HEK293 (cell line): ENCODE data around the gene PIM2.

Experiments used
- CTCF ChIA-PET: fragments of 350-600 bp; formaldehyde crosslinking; extraction: SDS; loops from one replicate; lab custom pipeline; 2021; ENCODE audit warnings: antibody characterized with exemption; lab: Yijun Ruan, JAX
- POLR2A ChIA-PET: fragments of 300-600 bp; formaldehyde crosslinking; extraction: SDS; loops from one replicate; lab custom pipeline; 2020; ENCODE audit warnings: antibody characterized with exemption, inconsistent platforms; lab: Yijun Ruan, JAX
- H3K27ac ChIP-seq: fragments of 200-500 bp; sonication (Bioruptor generic); 2 replicates; pipeline ENCODE4 v1.5.1; 2014; ENCODE audit warnings: low read depth, low read length, control low read depth, inconsistent platforms; ENCODE audit errors: extremely low read depth
- H3K36me3 ChIP-seq, 2 experiments: fragments of 200-500 bp in 1 of 2; sonication (Bioruptor generic) in 1 of 2; 1 replicate in 1 of 2; 2 replicates in 1 of 2; pipeline ENCODE4 v1.5.1; 2014 to 2017; ENCODE audit warnings: inconsistent platforms in 2 of 2, low read length in 2 of 2; ENCODE audit not compliant: control insufficient read depth in 2 of 2, insufficient read depth in 1 of 2
- H3K4me1 ChIP-seq: fragments of 200-500 bp; sonication (Bioruptor generic); 2 replicates; pipeline ENCODE4 v1.5.1; 2014; ENCODE audit warnings: mild to moderate bottlenecking, low read length, inconsistent platforms; ENCODE audit not compliant: control insufficient read depth, insufficient read depth
- H3K4me3 ChIP-seq: 2 replicates; pipeline ENCODE4 v1.5.1; 2011; ENCODE audit warnings: low read depth, mild to moderate bottlenecking, control low read depth, low read length, moderate library complexity
- H3K9me3 ChIP-seq: fragments of 200-500 bp; sonication (Bioruptor generic); 2 replicates; pipeline ENCODE4 v1.5.1; 2014; ENCODE audit warnings: low read depth, low read length, inconsistent platforms; ENCODE audit not compliant: control insufficient read depth, insufficient read depth
- BCL11B ChIP-seq: fragments of 450-650 bp; formaldehyde crosslinking; IDR thresholded peaks from 2 replicates; pipeline ENCODE4 v1.5.1; 2016; ENCODE audit warnings: low read depth, missing biosample characterization, missing genetic modification characterization
- YY1 ChIP-seq: fragments of 450-650 bp; formaldehyde crosslinking; IDR thresholded peaks from 2 replicates; pipeline ENCODE4 v1.5.1; 2018; ENCODE audit warnings: missing biosample characterization, missing genetic modification characterization
- ZBTB20 ChIP-seq: fragments of 450-650 bp; formaldehyde crosslinking; IDR thresholded peaks from 2 replicates; pipeline ENCODE4 v1.5.1; 2016; ENCODE audit warnings: missing biosample characterization, missing genetic modification characterization
- ZEB2 ChIP-seq: fragments of 450-650 bp; formaldehyde crosslinking; IDR thresholded peaks from 2 replicates; pipeline ENCODE4 v1.5.1; 2016; ENCODE audit warnings: missing biosample characterization, missing genetic modification characterization
- ZNF10 ChIP-seq: fragments of 450-650 bp; formaldehyde crosslinking; IDR thresholded peaks from 2 replicates; pipeline ENCODE4 v1.5.1; 2017; ENCODE audit warnings: missing biosample characterization, missing genetic modification characterization
- ZNF214 ChIP-seq: fragments of 450-650 bp; formaldehyde crosslinking; IDR thresholded peaks from 2 replicates; pipeline ENCODE4 v1.5.1; 2017; ENCODE audit warnings: missing biosample characterization, mild to moderate bottlenecking, missing genetic modification characterization, borderline replicate concordance
- ZNF280C ChIP-seq: fragments of 450-650 bp; formaldehyde crosslinking; IDR thresholded peaks from 2 replicates; pipeline ENCODE4 v1.5.1; 2016; ENCODE audit warnings: missing biosample characterization, missing genetic modification characterization
- ZNF449 ChIP-seq: fragments of 450-650 bp; formaldehyde crosslinking; IDR thresholded peaks from 2 replicates; pipeline ENCODE4 v1.5.1; 2017; ENCODE audit warnings: missing biosample characterization, mild to moderate bottlenecking, missing genetic modification characterization, moderate library complexity
- ZNF473 ChIP-seq: fragments of 450-650 bp; formaldehyde crosslinking; IDR thresholded peaks from 2 replicates; pipeline ENCODE4 v1.5.1; 2017; ENCODE audit warnings: missing biosample characterization, missing genetic modification characterization
- ZNF510 ChIP-seq: fragments of 450-650 bp; formaldehyde crosslinking; IDR thresholded peaks from 2 replicates; pipeline ENCODE4 v1.5.1; 2018; ENCODE audit warnings: mild to moderate bottlenecking, missing genetic modification characterization, missing biosample characterization; ENCODE audit not compliant: insufficient replicate concordance
- ZNF514 ChIP-seq: fragments of 450-650 bp; formaldehyde crosslinking; IDR thresholded peaks from 2 replicates; pipeline ENCODE4 v1.5.1; 2016; ENCODE audit warnings: missing biosample characterization, missing genetic modification characterization
- ZNF544 ChIP-seq: fragments of 450-650 bp; formaldehyde crosslinking; IDR thresholded peaks from 2 replicates; pipeline ENCODE4 v1.5.0; 2017; ENCODE audit warnings: missing biosample characterization, missing genetic modification characterization
- ZNF629 ChIP-seq: fragments of 450-650 bp; formaldehyde crosslinking; IDR thresholded peaks from 2 replicates; pipeline ENCODE4 v1.5.1; 2017; ENCODE audit warnings: missing biosample characterization, missing genetic modification characterization
- ZNF654 ChIP-seq: fragments of 450-650 bp; formaldehyde crosslinking; IDR thresholded peaks from 2 replicates; pipeline ENCODE4 v1.5.1; 2016; ENCODE audit warnings: low read depth, missing biosample characterization, missing genetic modification characterization
- ZNF677 ChIP-seq: fragments of 450-650 bp; IDR thresholded peaks from 2 replicates; pipeline ENCODE4 v1.5.0; 2018; ENCODE audit warnings: missing biosample characterization, mild to moderate bottlenecking, missing genetic modification characterization, moderate library complexity
- ZNF837 ChIP-seq: fragments of 450-650 bp; formaldehyde crosslinking; IDR thresholded peaks from 2 replicates; pipeline ENCODE4 v1.5.1; 2016; ENCODE audit warnings: missing biosample characterization, missing genetic modification characterization
- TF ChIP-seq, protein P1 (sequence below): fragments of 450-650 bp; formaldehyde crosslinking; IDR thresholded peaks from 2 replicates; pipeline ENCODE4 v1.5.0; 2017; ENCODE audit warnings: missing biosample characterization, missing genetic modification characterization, borderline replicate concordance
- TF ChIP-seq, protein P2 (sequence below): fragments of 450-650 bp; formaldehyde crosslinking; IDR thresholded peaks from 2 replicates; pipeline ENCODE4 v1.5.1; 2017; ENCODE audit warnings: missing biosample characterization, missing genetic modification characterization

The PIM2 gene

GRCh38 chrX:48919360-48919841 lies 577 bp upstream of the PIM2 start (continued):
- TF ChIP-seq ZNF837 (tag by site-specific recombination), result no peak
- TF ChIP-seq ZNF280C (tag by site-specific recombination), result no peak
- no peak for TF ChIP-seq YY1
- TF ChIP-seq ZNF654, result no peak
- TF ChIP-seq ZEB2 (tag by site-specific recombination), result no peak
- no peak for TF ChIP-seq ZNF510 (tag by site-specific recombination)
- 0 out of 2 replicates have a peak, but pooled peaks have one; percentile 27 for TF ChIP-seq ZNF449
- TF ChIP-seq, protein P1, sequence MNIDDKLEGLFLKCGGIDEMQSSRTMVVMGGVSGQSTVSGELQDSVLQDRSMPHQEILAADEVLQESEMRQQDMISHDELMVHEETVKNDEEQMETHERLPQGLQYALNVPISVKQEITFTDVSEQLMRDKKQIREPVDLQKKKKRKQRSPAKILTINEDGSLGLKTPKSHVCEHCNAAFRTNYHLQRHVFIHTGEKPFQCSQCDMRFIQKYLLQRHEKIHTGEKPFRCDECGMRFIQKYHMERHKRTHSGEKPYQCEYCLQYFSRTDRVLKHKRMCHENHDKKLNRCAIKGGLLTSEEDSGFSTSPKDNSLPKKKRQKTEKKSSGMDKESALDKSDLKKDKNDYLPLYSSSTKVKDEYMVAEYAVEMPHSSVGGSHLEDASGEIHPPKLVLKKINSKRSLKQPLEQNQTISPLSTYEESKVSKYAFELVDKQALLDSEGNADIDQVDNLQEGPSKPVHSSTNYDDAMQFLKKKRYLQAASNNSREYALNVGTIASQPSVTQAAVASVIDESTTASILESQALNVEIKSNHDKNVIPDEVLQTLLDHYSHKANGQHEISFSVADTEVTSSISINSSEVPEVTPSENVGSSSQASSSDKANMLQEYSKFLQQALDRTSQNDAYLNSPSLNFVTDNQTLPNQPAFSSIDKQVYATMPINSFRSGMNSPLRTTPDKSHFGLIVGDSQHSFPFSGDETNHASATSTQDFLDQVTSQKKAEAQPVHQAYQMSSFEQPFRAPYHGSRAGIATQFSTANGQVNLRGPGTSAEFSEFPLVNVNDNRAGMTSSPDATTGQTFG (tag by site-specific recombination), result no peak
- TF ChIP-seq ZNF544, result no peak
- TF ChIP-seq ZBTB20 (tag by site-specific recombination), result peak; percentile 97
- TF ChIP-seq ZNF473 (tag by site-specific recombination), result no peak
- TF ChIP-seq ZNF629 (tag by site-specific recombination), result no peak
- peak; percentile 44 for TF ChIP-seq ZNF677 (tag by site-specific recombination)
- TF ChIP-seq ZNF214 (tag by site-specific recombination), result no peak
- 0 out of 2 replicates have a peak, but pooled peaks have one; percentile 52 for TF ChIP-seq ZNF10 (tag by site-specific recombination)
- no peak for TF ChIP-seq ZNF514 (tag by site-specific recombination)

- CTCF ChIA-PET, result interaction anchor here (0.7 kb wide), 1 partner anchor 238 kb away, joined by 5 read pairs; no protein-coding TSS in a partner anchor
- peaks cover 0 to 48% of the 10 kb centered on the region in 2 experiments; a peak in 2 of 3 replicates for H3K36me3 ChIP-seq
- no peaks in the 10 kb centered on the region for H3K9me3 ChIP-seq
- TF ChIP-seq BCL11B, result no peak
- TF ChIP-seq, protein P2, sequence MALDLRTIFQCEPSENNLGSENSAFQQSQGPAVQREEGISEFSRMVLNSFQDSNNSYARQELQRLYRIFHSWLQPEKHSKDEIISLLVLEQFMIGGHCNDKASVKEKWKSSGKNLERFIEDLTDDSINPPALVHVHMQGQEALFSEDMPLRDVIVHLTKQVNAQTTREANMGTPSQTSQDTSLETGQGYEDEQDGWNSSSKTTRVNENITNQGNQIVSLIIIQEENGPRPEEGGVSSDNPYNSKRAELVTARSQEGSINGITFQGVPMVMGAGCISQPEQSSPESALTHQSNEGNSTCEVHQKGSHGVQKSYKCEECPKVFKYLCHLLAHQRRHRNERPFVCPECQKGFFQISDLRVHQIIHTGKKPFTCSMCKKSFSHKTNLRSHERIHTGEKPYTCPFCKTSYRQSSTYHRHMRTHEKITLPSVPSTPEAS, result peak; percentile 76
- TF ChIP-seq, all 188 proteins: peak for 1
- Histone ChIP-seq H3K4me3 (peak overlapping the region; percentile 60), H3K4me1 (0 out of 2 replicates have a peak, but pooled peaks cover 3% of the 10 kb centered on the region), H3K27ac (peak overlapping the region; percentile 58)
- POLR2A ChIA-PET, result no interaction called here
These were observed 552 bp downstream of the PIM2 start for GRCh38 chrX:48918301-48918642.
